ENCODE measurements around the gene ABCB1. TPM values are rescaled to one million over a fixed set of nuclear protein-coding genes. Genes with fewer than 3 reads are reported as not detected.

Gene ABCB1
- total and polyA plus RNA-seq, 2 of the 13 experiments (the other 11 are each of a cell fraction or from before 2014, with no cell fraction given), result 42.8 to 52.6 TPM

DNA sequence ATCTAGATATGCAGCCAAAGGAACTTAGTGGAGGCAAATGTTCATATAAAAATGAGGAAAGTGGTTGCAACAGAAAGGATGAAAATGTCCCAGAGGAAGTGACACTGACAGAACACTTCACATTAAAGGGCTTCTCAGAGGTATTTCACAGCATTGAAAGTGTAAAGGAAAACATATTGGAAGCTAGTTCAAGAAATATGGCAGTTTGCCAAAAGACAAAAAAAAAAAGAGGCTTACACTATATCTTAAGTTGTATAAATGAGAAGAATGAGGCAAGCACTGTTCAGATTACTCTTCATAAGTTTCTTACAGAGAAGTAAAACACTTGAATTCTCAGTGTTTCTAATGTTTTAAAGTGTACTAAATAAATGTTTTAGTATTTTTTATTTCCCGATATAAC is 47.6 kb upstream of the ABCB1 start:
- intact Hi-C loops (cut with micrococcal nuclease; ENCODE audit: unreplicated experiment), result no loop called here
- in situ Hi-C loops (cut with HindIII; ENCODE audit: extremely low pct_ligation_motif_present, low pct_unique_long_range_greater_than_20kb), result no loop called here
- DNase-seq (ENCODE audit: low spot score) (no peak), FAIRE-seq (no peak), ATAC-seq (no peak)
- Histone ChIP-seq H3K9me3 (ENCODE audit: low read length) (no peaks in the 10 kb centered on the region), H3K9ac (ENCODE audit: insufficient read depth, low read depth, low read length) (no peak overlapping the region), H3K4me3 (replicated peaks in 1 of 3; ENCODE audit: insufficient read depth in 1 of 3, low read depth in 2 of 3, low read length in 3 of 3) (no peak overlapping the region), H3K4me1 (ENCODE audit: insufficient read depth, low read length) (no peaks in the 10 kb centered on the region), H3K27me3 (ENCODE audit: control insufficient read depth in 1 of 2, insufficient read depth in 2 of 2, low read length in 2 of 2) (no peaks in the 10 kb centered on the region), H3K4me2 (ENCODE audit: low read depth, low read length) (no peak overlapping the region), H3K27ac (ENCODE audit: extremely low read length, insufficient read depth, low read length) (no peak overlapping the region), H4K20me1 (ENCODE audit: insufficient read depth, low read length) (no peaks in the 10 kb centered on the region), H2AFZ (ENCODE audit: low read length) (no peak overlapping the region), H3K36me3 (replicated peaks in 1 of 2; ENCODE audit: control insufficient read depth in 1 of 2, insufficient read depth in 2 of 2, low read length in 2 of 2) (no peaks in the 10 kb centered on the region), H3K79me2 (ENCODE audit: insufficient read depth, low read length) (no peaks in the 10 kb centered on the region)
- TF ChIP-seq ZNF792 (CRISPR knock-in tag; IDR thresholded peaks at IDR 0.05), result no peak
- no peak for TF ChIP-seq ZFYVE20 (CRISPR knock-in tag; IDR thresholded peaks at IDR 0.05; ENCODE audit: borderline replicate concordance, low read depth)
- no peak for TF ChIP-seq PTBP1 (IDR thresholded peaks at IDR 0.05; ENCODE audit: low read depth, low read length, poor library complexity, severe bottlenecking)
- TF ChIP-seq, protein P1, sequence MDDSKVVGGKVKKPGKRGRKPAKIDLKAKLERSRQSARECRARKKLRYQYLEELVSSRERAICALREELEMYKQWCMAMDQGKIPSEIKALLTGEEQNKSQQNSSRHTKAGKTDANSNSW (CRISPR knock-in tag; IDR thresholded peaks at IDR 0.05; ENCODE audit: borderline replicate concordance), result no peak
- BruUV-seq (replicated peaks), result no TSS peak
- ChIA-PET POLR2A (no interaction called here), CTCF (ENCODE audit: low intra/inter-chr PET ratio, low total read pairs) (no interaction called here)
- 54% methylated on average over 1 of the region's 1 CpG for WGBS (ENCODE audit: low lambda C conversion rate)

DNA sequence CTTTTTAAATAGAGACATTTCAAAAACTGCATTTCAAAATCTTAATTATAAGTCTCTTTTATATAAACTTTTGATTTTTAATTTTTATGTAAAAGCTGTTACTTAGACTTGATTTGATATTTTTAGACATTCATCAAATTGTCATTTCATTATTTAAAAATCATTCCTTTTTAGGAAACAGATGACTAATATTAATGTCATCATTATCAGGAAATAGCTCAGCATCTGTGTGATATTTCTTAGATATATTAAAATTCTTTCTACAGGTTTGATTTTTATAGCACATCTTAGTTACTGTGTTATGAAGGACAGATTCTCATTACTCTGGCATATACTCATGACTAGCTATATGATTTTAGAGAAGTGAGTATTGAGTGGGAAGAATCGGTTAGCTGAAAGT is 44.8 kb upstream of the ABCB1 start:
- no peaks in the 10 kb centered on the region for H3K79me2 ChIP-seq (ENCODE audit: insufficient read depth, low read length)
- DNase-seq (ENCODE audit: low spot score) (no peak), ATAC-seq (no peak), FAIRE-seq (no peak)
- BruUV-seq (replicated peaks), result no TSS peak
- H4K20me1 ChIP-seq (ENCODE audit: insufficient read depth, low read length), result no peaks in the 10 kb centered on the region
- H3K9ac ChIP-seq (ENCODE audit: insufficient read depth, low read depth, low read length), result no peak overlapping the region
- no peak overlapping the region for H3K27ac ChIP-seq (ENCODE audit: extremely low read length, insufficient read depth, low read length)
- ChIA-PET CTCF (ENCODE audit: low intra/inter-chr PET ratio, low total read pairs) (no interaction called here), POLR2A (no interaction called here)
- H2AFZ ChIP-seq (ENCODE audit: low read length), result no peak overlapping the region
- H3K36me3 ChIP-seq (replicated peaks in 1 of 2; ENCODE audit: control insufficient read depth in 1 of 2, insufficient read depth in 2 of 2, low read length in 2 of 2), result no peaks in the 10 kb centered on the region
- H3K4me1 ChIP-seq (ENCODE audit: insufficient read depth, low read length), result no peaks in the 10 kb centered on the region
- intact Hi-C loops (cut with micrococcal nuclease; ENCODE audit: unreplicated experiment), result no loop called here
- H3K4me3 ChIP-seq (replicated peaks in 1 of 3; ENCODE audit: insufficient read depth in 1 of 3, low read depth in 2 of 3, low read length in 3 of 3), result no peak overlapping the region
- WGBS (ENCODE audit: low lambda C conversion rate), result 59% methylated on average over 1 of the region's 1 CpG
- no peaks in the 10 kb centered on the region for H3K9me3 ChIP-seq (ENCODE audit: low read length)
- in situ Hi-C loops (cut with HindIII; ENCODE audit: extremely low pct_ligation_motif_present, low pct_unique_long_range_greater_than_20kb), result no loop called here
- H3K4me2 ChIP-seq (ENCODE audit: low read depth, low read length), result no peak overlapping the region
- H3K27me3 ChIP-seq (ENCODE audit: control insufficient read depth in 1 of 2, insufficient read depth in 2 of 2, low read length in 2 of 2), result no peaks in the 10 kb centered on the region
- TF ChIP-seq, protein P2, sequence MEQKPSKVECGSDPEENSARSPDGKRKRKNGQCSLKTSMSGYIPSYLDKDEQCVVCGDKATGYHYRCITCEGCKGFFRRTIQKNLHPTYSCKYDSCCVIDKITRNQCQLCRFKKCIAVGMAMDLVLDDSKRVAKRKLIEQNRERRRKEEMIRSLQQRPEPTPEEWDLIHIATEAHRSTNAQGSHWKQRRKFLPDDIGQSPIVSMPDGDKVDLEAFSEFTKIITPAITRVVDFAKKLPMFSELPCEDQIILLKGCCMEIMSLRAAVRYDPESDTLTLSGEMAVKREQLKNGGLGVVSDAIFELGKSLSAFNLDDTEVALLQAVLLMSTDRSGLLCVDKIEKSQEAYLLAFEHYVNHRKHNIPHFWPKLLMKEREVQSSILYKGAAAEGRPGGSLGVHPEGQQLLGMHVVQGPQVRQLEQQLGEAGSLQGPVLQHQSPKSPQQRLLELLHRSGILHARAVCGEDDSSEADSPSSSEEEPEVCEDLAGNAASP (CRISPR knock-in tag; IDR thresholded peaks at IDR 0.05; ENCODE audit: borderline replicate concordance), result no peak
- TF ChIP-seq, protein P3, sequence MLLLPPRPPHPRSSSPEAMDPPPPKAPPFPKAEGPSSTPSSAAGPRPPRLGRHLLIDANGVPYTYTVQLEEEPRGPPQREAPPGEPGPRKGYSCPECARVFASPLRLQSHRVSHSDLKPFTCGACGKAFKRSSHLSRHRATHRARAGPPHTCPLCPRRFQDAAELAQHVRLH (CRISPR knock-in tag; IDR thresholded peaks at IDR 0.05; ENCODE audit: borderline replicate concordance, low read depth), result no peak
- TF ChIP-seq ZFY (CRISPR knock-in tag; IDR thresholded peaks at IDR 0.05), result no peak
- TF ChIP-seq, protein P4, sequence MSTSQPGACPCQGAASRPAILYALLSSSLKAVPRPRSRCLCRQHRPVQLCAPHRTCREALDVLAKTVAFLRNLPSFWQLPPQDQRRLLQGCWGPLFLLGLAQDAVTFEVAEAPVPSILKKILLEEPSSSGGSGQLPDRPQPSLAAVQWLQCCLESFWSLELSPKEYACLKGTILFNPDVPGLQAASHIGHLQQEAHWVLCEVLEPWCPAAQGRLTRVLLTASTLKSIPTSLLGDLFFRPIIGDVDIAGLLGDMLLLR (CRISPR knock-in tag; IDR thresholded peaks at IDR 0.05), result no peak
- TF ChIP-seq MTF2 (CRISPR knock-in tag; IDR thresholded peaks at IDR 0.05; ENCODE audit: borderline replicate concordance), result no peak
- no peak for TF ChIP-seq SRY (CRISPR knock-in tag; IDR thresholded peaks at IDR 0.05)
- no peak for TF ChIP-seq NFRKB (IDR thresholded peaks at IDR 0.05)
- no peak for TF ChIP-seq GATA4 (IDR thresholded peaks at IDR 0.05; ENCODE audit: borderline replicate concordance, low read depth)
- TF ChIP-seq, protein P5, sequence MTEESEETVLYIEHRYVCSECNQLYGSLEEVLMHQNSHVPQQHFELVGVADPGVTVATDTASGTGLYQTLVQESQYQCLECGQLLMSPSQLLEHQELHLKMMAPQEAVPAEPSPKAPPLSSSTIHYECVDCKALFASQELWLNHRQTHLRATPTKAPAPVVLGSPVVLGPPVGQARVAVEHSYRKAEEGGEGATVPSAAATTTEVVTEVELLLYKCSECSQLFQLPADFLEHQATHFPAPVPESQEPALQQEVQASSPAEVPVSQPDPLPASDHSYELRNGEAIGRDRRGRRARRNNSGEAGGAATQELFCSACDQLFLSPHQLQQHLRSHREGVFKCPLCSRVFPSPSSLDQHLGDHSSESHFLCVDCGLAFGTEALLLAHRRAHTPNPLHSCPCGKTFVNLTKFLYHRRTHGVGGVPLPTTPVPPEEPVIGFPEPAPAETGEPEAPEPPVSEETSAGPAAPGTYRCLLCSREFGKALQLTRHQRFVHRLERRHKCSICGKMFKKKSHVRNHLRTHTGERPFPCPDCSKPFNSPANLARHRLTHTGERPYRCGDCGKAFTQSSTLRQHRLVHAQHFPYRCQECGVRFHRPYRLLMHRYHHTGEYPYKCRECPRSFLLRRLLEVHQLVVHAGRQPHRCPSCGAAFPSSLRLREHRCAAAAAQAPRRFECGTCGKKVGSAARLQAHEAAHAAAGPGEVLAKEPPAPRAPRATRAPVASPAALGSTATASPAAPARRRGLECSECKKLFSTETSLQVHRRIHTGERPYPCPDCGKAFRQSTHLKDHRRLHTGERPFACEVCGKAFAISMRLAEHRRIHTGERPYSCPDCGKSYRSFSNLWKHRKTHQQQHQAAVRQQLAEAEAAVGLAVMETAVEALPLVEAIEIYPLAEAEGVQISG (CRISPR knock-in tag; IDR thresholded peaks at IDR 0.05), result no peak
- TF ChIP-seq RFX5 (IDR thresholded peaks at IDR 0.05; ENCODE audit: low read depth, low read length), result no peak
- no peak for TF ChIP-seq AGO1 (IDR thresholded peaks at IDR 0.05; ENCODE audit: low read depth, low read length, poor library complexity, severe bottlenecking)
